ENCODE measurements around the gene ZNF512.
"Not testable (repeated sequence)": the region's sequence is repeated elsewhere in the genome, so short reads cannot be mapped to it uniquely, and the experiment has no call there.

ZNF512 gene

GRCh38 chr2:27584597-27584996 lies 1.8 kb downstream of the ZNF512 start:
- no peak for DNase-seq

- DNase-seq, result no peak
Observed at GRCh38 chr2:27587025-27587424, 4.2 kb downstream of the ZNF512 start.

GRCh38 chr2:27588308-27588707 lies 5.5 kb downstream of the ZNF512 start:
- no peak for DNase-seq

- DNase-seq, result no peak
Observed at GRCh38 chr2:27591745-27592144, 8.9 kb downstream of the ZNF512 start.

GRCh38 chr2:27593240-27593639 lies 10.4 kb downstream of the ZNF512 start:
- DNase-seq, result no peak

- not testable (repeated sequence) for DNase-seq
Observed at GRCh38 chr2:27594020-27594703, 11.3 kb downstream of the ZNF512 start.

- not testable (repeated sequence) for DNase-seq
Observed at GRCh38 chr2:27595412-27595811, 12.6 kb downstream of the ZNF512 start.

- no peak for DNase-seq
Observed at GRCh38 chr2:27596627-27597026, 13.8 kb downstream of the ZNF512 start.

GRCh38 chr2:27606611-27607010 lies 23.8 kb downstream of the ZNF512 start:
- DNase-seq, result no peak

GRCh38 chr2:27613985-27614384 lies 31.1 kb downstream of the ZNF512 start:
- no peak for DNase-seq

- DNase-seq, result no peak
Observed at GRCh38 chr2:27615316-27615715, 32.5 kb downstream of the ZNF512 start.

- no peak for DNase-seq
Observed at GRCh38 chr2:27621524-27621923, 38.7 kb downstream of the ZNF512 start.

- DNase-seq, result no peak
Observed at GRCh38 chr2:27622921-27623384, 40.1 kb downstream of the ZNF512 start.

GRCh38 chr2:27624943-27625342 lies 42.1 kb downstream of the ZNF512 start:
- DNase-seq, result no peak

- DNase-seq, result not testable (repeated sequence)
Observed at GRCh38 chr2:27626323-27626722, 43.5 kb downstream of the ZNF512 start.

GRCh38 chr2:27626921-27627320 lies 44.1 kb downstream of the ZNF512 start:
- peak; percentile 36 for DNase-seq

- DNase-seq, result peak; percentile 71
Observed at GRCh38 chr2:27627963-27628766, 45.3 kb downstream of the ZNF512 start.

GRCh38 chr2:27628767-27629709 lies 46.2 kb downstream of the ZNF512 start, which contains the start of the genes CCDC121 and GPN1:
Gene CCDC121 (minus strand): TSS chr2:27629012. CDS start chr2:27627799, 1,213 bp downstream.
Gene GPN1 (plus strand): TSS chr2:27629050. CDS start chr2:27629059, 9 bp downstream.
- peak; percentile 95 for DNase-seq

GRCh38 chr2:27630257-27630656 lies 47.4 kb downstream of the ZNF512 start:
- not testable (repeated sequence) for DNase-seq

GRCh38 chr2:27634291-27634690 lies 51.4 kb downstream of the ZNF512 start:
- DNase-seq, result no peak

- no peak for DNase-seq
Observed at GRCh38 chr2:27636766-27637165, 53.9 kb downstream of the ZNF512 start.

GRCh38 chr2:27638037-27638637 lies 55.3 kb downstream of the ZNF512 start:
- no peak for DNase-seq
